ENCODE results near the gene SLC34A2.

Gene SLC34A2

DNA sequence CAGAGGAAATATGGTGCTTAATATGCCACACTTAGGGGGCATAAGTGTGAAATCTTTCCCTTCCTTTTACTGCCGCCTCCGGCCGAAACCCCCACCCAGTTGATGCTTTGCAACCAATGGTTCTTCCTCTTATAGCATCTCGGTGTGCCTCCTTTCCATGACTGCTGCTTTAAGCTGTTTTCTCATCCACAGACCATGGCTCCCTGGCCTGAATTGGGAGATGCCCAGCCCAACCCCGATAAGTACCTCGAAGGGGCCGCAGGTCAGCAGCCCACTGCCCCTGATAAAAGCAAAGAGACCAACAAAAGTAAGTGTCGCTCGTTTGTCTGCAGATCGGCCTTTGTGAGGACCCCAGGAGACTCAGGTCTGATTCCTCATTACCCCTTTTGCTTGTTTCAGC is 6.7 kb downstream of the SLC34A2 start:
- DNase-seq (ENCODE audit: low read depth in 3 of 3) = no peak

DNA sequence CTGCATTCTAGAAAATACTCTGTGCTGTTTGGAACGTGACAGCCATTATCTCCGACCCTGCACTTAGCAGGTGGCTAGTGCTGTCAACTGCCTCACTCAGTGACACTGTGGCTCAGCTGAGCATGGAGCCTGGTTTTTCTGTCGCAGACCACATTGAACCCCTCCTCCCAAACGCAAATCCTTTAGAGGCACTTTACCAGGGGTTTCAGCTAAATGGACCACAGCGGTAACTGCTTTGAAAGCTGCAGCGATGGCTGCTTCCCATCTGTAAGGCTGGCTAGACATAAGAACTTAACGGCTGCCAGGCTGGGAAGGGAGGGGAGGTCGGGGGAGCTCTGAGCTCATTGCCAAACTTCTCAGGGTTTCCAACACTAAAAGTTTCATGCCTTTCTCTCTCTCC is 8.1 kb downstream of the SLC34A2 start:
- DNase-seq (ENCODE audit: low read depth in 3 of 3) = no peak

DNA sequence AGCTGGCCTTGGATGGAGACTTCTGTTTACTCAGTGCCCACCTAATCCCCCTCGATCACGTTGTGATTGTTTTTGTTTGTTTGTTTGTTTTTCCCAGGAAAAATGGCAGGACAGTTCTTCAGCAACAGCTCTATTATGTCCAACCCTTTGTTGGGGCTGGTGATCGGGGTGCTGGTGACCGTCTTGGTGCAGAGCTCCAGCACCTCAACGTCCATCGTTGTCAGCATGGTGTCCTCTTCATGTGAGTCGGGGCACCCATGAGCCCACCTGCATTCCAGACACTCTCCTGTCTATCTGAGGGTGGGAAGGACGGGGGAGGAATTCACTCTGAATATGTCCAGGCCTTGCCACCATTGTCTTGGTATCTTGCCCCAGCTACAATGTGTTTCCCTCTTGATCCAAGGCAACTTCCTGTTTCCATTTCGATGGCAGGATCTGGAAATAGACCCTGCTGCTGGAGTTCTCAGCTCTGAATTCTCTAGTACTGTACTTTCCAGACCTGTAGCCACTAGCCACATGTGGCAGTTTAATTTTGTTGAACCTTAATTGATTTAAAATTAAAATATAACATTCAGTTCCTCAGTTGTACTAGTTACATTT is 10.5 kb downstream of the SLC34A2 start:
- DNase-seq (ENCODE audit: low read depth in 3 of 3) = no peak

DNA sequence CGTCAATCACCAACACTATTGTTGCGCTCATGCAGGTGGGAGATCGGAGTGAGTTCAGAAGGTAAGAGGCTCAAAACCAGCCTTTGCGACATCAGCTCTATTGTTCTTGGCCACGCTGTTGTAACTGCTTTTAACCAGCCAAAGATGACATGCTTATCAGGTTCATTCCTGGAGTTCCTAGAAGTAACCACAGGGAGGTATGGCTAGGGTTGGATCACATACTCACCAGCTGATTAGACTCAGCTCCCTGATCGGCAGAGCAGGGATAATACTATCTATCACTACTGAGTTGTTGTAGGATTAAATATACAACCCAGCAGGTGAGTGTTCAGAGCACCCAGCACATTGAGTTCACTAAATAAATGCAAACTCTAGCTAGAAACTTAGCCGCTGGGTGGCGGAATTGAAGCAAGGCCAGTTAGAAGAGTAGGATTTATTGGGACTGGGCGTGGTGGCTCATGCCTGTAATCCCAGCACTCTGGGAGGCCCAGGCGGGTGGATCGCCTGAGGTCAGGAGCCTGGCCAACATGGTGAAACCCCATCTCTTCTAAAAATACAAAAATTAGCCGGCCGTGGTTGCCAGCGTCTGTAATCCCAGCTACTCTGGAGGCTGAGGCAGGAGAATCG is 12.4 kb downstream of the SLC34A2 start:
- DNase-seq (ENCODE audit: low read depth in 3 of 3) = no peak

DNA sequence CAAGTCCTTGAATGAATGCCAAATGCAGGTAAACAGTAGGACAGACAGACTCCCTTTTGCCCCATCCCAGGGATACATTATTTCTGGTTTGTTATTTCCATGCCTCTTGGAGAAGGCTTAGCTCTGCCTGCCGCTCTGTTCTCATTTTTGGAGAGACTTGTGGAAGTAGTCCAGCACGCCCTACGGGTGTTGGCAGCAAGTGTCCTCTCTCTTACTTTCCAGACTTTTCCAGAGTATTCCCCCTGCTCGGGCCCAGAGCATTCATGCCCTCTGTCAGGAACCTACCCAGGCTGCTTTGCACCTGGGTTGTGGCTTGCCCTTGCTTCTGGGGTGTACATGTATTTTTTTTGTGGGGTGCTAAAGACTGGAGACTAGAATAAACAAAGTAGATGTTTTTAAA is 15.3 kb downstream of the SLC34A2 start:
- no peak for DNase-seq (ENCODE audit: low read depth in 3 of 3)

DNA sequence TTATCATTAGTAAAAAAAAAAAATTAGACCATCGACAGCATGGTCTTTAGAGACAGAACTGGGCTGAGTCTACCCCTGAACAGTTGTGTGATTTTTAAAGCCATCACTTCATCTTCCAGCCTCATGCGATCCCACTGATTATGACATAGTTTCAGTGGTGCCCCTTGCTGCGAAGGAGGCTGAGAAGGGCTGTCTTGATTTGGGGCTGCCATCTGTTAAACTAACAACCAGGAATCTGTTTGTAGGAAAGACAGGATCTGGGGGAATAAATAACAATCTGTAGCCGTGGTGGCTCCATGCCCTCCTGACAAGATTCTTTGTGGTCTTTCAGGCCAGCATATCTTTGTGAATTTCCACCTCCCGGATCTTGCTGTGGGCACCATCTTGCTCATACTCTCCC is 17.1 kb downstream of the SLC34A2 start:
- no peak for DNase-seq (ENCODE audit: low read depth in 3 of 3)

DNA sequence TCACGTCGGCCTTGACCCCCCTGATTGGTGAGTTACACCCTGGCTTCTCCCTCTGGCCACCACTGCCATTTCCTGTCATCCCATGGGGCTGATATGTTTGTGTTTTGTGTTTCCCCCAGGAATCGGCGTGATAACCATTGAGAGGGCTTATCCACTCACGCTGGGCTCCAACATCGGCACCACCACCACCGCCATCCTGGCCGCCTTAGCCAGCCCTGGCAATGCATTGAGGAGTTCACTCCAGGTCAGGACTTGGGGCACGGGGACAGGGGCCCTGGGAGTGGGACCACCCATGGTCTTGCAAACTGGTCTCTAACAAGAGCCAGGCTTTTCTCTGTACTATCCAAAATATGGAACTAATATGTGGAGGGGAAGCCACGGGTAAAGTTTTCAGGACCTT is 18.7 kb downstream of the SLC34A2 start:
- DNase-seq (ENCODE audit: low read depth in 3 of 3) = no peak

DNA sequence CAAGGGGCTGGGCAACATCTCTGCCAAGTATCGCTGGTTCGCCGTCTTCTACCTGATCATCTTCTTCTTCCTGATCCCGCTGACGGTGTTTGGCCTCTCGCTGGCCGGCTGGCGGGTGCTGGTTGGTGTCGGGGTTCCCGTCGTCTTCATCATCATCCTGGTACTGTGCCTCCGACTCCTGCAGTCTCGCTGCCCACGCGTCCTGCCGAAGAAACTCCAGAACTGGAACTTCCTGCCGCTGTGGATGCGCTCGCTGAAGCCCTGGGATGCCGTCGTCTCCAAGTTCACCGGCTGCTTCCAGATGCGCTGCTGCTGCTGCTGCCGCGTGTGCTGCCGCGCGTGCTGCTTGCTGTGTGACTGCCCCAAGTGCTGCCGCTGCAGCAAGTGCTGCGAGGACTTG is 20.6 kb downstream of the SLC34A2 start:
- no peak for DNase-seq (ENCODE audit: low read depth in 3 of 3)

DNA sequence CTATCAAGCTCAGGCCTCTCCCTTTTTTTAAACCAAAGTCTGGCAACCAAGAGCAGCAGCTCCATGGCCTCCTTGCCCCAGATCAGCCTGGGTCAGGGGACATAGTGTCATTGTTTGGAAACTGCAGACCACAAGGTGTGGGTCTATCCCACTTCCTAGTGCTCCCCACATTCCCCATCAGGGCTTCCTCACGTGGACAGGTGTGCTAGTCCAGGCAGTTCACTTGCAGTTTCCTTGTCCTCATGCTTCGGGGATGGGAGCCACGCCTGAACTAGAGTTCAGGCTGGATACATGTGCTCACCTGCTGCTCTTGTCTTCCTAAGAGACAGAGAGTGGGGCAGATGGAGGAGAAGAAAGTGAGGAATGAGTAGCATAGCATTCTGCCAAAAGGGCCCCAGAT is 21.5 kb downstream of the SLC34A2 start:
- DNase-seq (ENCODE audit: low read depth in 3 of 3) = no peak

DNA sequence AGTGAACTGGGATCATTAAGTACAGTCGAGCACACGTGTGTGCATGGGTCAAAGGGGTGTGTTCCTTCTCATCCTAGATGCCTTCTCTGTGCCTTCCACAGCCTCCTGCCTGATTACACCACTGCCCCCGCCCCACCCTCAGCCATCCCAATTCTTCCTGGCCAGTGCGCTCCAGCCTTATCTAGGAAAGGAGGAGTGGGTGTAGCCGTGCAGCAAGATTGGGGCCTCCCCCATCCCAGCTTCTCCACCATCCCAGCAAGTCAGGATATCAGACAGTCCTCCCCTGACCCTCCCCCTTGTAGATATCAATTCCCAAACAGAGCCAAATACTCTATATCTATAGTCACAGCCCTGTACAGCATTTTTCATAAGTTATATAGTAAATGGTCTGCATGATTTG is 22.3 kb downstream of the SLC34A2 start:
- no peak for DNase-seq (ENCODE audit: low read depth in 3 of 3)

DNA sequence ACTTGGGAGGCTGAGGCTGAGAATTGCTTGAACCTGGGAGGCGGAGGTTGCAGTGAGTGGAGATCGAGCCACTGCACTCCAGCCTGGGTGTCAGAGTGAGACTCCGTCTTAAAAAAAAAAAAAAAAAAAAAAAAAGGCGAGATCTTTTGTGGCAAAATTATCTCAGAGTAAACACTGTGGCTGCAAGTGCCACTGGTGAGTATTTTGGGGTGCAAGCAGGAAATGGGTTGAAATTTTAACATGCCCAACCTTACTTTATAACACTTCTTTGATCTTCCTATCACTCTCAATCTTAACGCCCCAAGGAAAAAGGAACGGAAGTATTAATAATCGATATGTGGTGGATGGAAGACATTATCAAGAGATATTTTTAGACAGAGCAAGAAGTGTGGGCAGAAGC is 32.1 kb downstream of the SLC34A2 start:
- DNase-seq (ENCODE audit: low read depth in 3 of 3) = no peak

DNA sequence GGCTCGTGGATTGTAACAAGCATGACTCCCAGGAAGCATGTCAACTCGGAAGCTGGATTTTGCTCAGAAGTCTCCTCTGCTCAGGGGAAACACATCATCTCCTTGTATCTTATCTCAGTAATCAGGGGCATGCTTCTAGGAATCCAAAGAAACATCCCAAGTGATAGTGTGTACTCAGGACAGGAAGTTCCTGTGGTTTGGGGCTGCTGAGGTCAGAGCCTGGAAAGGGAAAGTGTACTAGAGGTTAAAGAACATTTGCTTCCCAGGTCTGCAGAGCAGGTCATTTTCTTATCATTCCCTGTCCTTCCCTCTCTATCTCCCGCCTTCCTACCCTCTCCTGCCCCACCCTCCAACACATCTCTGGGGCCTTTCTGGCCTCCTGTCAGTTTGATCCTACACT is 38.8 kb downstream of the SLC34A2 start:
- DNase-seq (ENCODE audit: low read depth in 3 of 3) = no peak

DNA sequence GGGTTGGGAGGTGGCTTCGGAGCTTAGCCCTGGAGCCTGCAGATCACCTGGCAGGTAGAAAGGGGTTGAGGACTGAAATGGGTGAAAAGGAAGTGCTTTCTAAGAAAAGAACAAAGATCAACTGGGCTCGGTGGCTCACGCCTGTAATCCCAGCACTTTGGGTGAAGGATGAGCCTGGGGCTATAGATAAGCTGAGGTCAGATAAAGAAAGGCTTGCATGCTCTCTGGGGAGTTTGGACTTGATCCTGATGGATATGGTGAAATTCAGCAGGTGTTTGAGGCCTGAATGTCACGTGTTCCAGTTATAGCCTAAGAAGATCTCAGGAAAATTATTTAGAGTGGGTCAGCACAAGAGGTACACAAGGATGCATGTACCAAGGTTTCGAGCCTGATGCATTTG is 40.8 kb downstream of the SLC34A2 start:
- no peak for DNase-seq (ENCODE audit: low read depth in 3 of 3)

DNA sequence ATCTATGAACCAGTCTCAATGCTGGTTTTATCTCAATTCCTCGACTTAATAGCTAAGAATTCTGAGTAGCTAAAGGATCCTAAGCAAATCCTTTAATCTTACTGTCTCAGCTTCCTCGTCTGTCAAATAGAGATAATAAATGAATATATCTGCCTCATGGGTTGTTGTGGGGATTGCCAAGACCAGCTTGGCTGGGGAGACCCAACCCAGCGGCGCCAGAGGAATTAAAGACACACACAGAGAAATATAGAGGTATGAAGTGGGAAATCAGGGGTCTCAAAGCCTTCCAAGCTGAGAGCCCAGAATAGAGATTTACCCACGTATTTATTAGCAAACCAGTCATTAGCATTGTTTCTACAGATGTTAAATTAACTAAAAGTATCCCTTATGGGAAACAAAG is 41.9 kb downstream of the SLC34A2 start:
- DNase-seq (ENCODE audit: low read depth in 3 of 3) = no peak

DNA sequence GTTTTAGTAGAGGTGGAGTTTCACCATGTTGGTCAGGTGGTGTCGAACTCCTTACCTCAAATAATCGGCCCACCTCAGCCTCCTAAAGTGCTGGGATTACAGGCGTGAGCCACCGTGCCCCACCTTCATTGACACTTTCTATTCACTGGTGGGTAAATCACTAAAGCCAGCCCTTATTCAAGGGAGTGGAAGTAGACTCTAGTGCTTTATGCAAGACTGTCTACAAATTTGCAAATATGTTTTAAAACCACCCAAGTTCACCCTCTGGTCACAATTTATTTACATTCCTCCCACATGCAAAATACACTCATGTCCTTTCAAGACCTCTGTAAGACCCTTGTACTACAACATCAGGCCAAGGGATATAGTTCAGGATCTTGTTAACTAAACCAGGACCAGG is 45.0 kb downstream of the SLC34A2 start:
- DNase-seq (ENCODE audit: low read depth in 3 of 3) = no peak

DNA sequence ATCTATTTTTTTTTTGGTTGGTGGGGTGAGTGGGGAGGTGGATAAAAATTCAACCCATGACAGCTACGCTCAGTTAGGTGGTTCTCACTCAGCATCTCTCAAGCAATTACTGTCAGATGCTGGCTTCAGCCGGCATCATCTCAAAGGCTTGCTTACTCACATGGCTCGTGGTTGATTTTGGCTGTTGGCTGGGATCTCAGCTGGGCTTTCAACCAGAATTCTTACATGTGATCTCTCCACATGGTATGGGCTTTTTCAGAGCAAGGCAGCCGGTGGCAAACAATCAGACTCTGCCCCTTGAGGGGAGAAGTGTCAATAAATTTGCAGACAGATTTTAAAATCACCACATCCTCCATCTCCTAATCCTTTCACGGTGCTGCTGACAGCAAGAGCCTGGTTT is 47.2 kb downstream of the SLC34A2 start:
- DNase-seq (ENCODE audit: low read depth in 3 of 3) = no peak

DNA sequence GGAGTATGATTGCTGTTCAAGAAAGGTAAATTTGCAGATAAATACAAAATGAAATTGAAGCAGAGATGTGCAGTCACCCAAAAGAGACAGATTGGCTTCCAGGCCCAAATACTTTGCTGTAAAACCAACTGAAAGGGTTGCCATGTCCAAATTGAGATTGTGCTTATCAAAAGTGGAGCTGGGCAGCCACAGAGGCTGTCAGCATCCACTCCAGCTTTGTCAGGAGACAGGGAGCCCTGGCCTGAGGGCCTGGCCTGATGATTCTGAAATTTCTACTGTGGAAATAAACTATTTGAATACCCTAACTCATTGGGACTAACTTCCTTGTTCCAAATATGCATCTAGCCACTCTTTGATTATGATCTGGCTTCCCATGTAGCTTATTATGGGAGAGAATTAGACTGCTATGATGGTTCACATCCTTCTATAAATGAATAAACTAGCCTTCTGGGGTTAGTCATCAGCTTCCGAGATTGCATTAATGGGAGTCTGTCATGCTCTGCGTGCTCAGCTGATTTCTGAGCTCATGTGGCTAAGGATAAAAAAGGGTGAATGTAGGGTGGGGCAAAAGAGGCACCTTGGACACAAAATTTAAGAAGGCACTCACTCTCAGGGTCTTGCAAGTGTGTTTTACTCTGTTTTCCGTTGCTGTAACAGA is 48.2 kb downstream of the SLC34A2 start:
- no peak for DNase-seq (ENCODE audit: low read depth in 3 of 3)

DNA sequence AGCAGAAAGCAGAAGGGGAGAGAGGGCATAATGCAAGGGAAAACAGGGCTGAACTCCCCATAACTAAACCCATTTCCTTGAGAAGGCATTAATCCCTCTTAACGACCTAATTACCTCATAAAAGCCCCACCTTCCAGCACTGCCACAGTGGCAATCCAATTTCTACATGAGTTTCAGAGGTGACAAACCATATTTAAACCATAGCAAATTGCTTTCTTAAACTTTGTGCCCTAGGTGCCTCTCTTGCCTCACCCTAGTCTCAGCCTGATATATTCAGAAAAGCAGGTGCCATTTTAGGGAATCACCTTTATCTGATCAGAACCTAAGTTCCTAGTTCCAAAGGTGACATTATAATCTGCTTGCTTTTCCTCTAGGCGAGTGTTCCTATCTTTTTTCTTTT is 48.9 kb downstream of the SLC34A2 start:
- DNase-seq (ENCODE audit: low read depth in 3 of 3) = no peak

DNA sequence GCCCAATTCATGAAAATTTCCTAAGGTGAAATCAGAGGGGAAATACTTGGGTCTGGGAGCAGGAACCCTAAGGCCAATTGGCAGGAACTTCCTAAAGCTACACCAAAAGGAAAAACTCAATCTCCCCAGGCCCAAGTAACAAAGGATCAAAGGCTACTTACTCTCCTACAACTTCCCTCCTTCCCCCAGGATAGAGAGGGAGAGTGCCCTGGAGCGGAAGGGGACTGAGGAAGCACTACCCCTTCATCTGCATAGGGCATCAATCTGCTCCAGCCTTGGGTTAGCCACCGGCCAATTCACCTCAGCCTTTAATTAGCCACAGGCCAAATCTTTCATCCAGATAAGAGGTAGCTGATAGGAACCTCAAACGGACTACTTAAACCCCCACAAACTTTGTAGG is 55.0 kb downstream of the SLC34A2 start:
- no peak for DNase-seq (ENCODE audit: low read depth in 3 of 3)

DNA sequence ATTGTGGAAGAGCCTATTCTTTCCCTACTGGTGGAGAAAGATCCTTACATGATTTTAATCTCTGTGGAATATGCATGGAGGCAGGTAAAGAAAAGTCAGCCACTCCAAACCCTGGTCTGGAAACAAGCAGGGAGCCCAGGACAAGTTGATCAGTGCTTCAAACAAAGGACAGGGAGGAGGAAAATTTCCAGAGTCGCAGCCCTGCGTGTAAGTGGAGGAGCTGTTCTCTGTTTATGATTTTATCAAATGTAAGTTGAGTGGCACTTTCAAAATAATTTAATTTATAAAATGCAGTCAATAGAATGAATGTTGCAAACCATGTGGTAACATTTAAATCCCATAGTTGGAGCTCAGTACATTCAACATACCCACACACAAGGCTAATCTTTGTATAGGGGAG is 57.0 kb downstream of the SLC34A2 start:
- DNase-seq (ENCODE audit: low read depth in 3 of 3) = no peak

DNA sequence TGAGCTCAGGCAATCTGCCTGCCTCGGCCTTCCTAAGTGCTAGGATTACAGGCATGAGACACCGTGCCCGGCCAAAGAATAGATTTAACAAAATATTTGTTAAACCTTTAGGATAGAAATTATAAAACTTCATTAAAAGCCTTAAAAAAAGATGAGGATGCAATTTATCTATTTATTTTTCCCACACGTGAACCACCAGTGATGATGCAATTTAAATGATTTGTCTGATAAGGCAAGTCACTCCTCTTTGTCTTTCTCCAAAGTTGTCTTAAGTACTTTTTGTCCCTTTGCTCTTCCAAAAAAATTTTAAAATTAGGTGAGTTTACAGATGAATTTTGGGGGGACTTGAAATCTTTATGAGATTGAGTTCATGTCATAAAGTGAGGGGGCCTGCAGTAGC is 58.2 kb downstream of the SLC34A2 start:
- no peak for DNase-seq (ENCODE audit: low read depth in 3 of 3)

DNA sequence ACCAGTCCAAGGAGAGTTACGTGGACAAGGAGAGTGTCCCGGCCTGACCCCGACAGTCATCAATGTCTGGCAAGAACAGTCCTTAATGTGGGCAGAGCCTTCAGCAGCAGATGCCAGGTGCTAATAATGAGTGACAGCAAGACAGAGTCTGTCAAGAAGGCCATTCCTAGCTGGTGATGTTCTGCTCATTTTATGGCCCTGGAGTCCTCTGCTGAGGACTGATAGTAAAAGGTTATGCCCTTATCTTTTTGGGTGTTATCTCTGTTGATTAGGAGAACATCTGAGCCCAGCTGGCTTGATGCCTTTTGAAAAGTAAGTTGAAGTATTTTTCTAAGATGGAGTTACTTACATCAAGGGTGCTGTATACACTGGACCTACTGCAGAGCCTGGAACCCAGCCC is 67.3 kb downstream of the SLC34A2 start:
- no peak for DNase-seq (ENCODE audit: low read depth in 3 of 3)

DNA sequence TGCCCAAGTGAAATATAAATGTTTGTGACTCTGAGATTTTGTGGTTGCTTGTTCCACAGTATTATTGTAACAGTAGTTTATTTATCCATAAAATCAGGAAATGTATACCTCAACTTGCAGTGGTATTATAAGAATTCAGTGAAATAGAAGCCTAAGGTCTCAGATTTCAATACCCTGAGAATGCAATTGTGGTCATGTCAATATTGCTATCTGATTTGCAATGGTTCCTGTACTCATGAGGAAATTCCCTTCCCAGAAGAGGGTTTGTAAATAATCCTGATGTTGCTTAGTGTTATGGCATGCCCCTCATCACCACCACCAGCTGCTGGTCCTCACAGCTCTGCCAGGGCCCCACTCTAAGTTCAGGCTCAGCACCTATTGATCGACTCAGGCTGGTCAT is 67.8 kb downstream of the SLC34A2 start:
- DNase-seq (ENCODE audit: low read depth in 3 of 3) = no peak

DNA sequence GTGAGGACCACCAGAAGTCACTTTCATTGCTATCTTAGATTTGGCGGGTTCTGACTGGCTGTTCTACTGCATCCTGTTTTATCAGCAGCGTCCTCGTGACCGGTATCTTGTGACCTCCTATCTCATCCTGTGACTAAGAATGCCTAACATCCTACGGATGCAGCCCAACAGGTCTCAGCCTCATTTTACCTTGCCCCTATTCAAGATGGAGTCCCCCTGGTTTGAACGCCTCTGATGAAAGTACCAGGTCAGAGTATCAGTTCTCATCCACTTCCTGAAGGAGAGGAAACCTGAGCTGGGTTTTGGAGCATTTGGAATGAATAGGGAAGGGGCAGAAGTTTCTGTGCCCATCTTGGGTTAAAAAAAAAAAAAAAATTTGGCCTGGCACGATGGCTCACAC is 70.2 kb downstream of the SLC34A2 start:
- DNase-seq (ENCODE audit: low read depth in 3 of 3) = no peak

Data from stimulated activated CD4-positive, alpha-beta T cell treated with anti-CD3 and anti-CD28 coated beads, TNF-alpha, amount 100 ng/mL, for 4 hours (primary cell).